Endothelial cell of umbilical vein (primary cell): ENCODE results near the gene ABCC1. TPM values are rescaled to one million over a fixed set of nuclear protein-coding genes. Genes with fewer than 3 reads are reported as not detected.
A peak's percentile ranks its signal among the peaks of the same experiment; 100 is the strongest.

Experiments
- BruUV-seq: library from RNA; stranded (reverse); fragments of 400-500 nt; replicated peaks from 2 replicates; lab custom pipeline; 2021; lab: Mats Ljungman, UMichigan
- CTCF ChIA-PET: fragments of 300-600, 350-600 bp; sonication (Branson Sonifier 250); formaldehyde crosslinking; loops from one replicate; lab custom pipeline; 2021; ENCODE audit warnings: antibody characterized with exemption, inconsistent platforms; lab: Charles Lee
- POLR2A ChIA-PET: fragments of 300-600, 350-600 bp; sonication (Branson Sonifier 250); formaldehyde crosslinking; loops from one replicate; lab custom pipeline; 2021; ENCODE audit warnings: antibody characterized with exemption, inconsistent platforms; lab: Charles Lee
- DNase-seq: peaks from one replicate; pipeline ENCODE4 v3.0.0-alpha.2; 2011; ENCODE audit warnings: low read depth, low spot score
- FAIRE-seq: peaks from 2 replicates; lab custom pipeline; 2011; peaks lifted over from hg19 to GRCh38; lab: Jason Lieb, UNC
- H2AFZ ChIP-seq: 2 replicates; pipeline ENCODE4 v1.6.0; 2012; ENCODE audit warnings: low read depth, low read length, control low read depth, inconsistent platforms
- H3K27ac ChIP-seq: 2 replicates; pipeline ENCODE4 v1.5.1; 2011; ENCODE audit warnings: low read depth, mild to moderate bottlenecking, control low read depth, low read length, moderate library complexity; ENCODE audit not compliant: insufficient read depth
- H3K27me3 ChIP-seq, 2 experiments: 2 replicates each; pipeline versions ENCODE4 v1.6.0 to v1.6.1; 2011; ENCODE audit warnings: low read length in 2 of 2, mixed read lengths in 1 of 2; ENCODE audit not compliant: control insufficient read depth in 2 of 2, insufficient read depth in 2 of 2
- H3K36me3 ChIP-seq, 2 experiments: 2 replicates in 1 of 2; 3 replicates in 1 of 2; pipeline ENCODE4 v1.5.1; 2011; ENCODE audit warnings: low read length in 2 of 2, mild to moderate bottlenecking in 1 of 2, moderate library complexity in 1 of 2; ENCODE audit not compliant: control insufficient read depth in 2 of 2, insufficient read depth in 2 of 2; ENCODE audit errors: extremely low read depth in 1 of 2
- H3K4me1 ChIP-seq: 3 replicates; pipeline ENCODE4 v1.5.1; 2011; ENCODE audit warnings: mild to moderate bottlenecking, low read length; ENCODE audit not compliant: control insufficient read depth, insufficient read depth; ENCODE audit errors: extremely low read depth
- H3K4me2 ChIP-seq: 2 replicates; pipeline ENCODE4 v1.6.1; 2011; ENCODE audit warnings: low read length, control low read depth, mixed read lengths; ENCODE audit not compliant: insufficient read depth
- H3K4me3 ChIP-seq, 3 experiments: fragments of 200-600 bp in 1 of 3; sonication (generic), shearing (Covaris generic) in 1 of 3; replicated peaks in 1 of 3; 2 replicates each; pipeline ENCODE4 v1.5.1; 2011 to 2016; ENCODE audit warnings: control low read depth in 3 of 3, low read length in 3 of 3, mild to moderate bottlenecking in 2 of 3, inconsistent platforms in 1 of 3, low read depth in 1 of 3, moderate library complexity in 1 of 3; ENCODE audit not compliant: insufficient read depth in 1 of 3
- H3K79me2 ChIP-seq: 2 replicates; pipeline ENCODE4 v1.6.0; 2012; ENCODE audit warnings: low read length, inconsistent platforms; ENCODE audit not compliant: control insufficient read depth, insufficient read depth
- H3K9ac ChIP-seq: replicated peaks from 2 replicates; pipeline ENCODE3; 2011; ENCODE audit warnings: low read length, control low read depth; ENCODE audit not compliant: insufficient read depth; ENCODE audit errors: extremely low read depth
- H3K9me1 ChIP-seq: replicated peaks from 3 replicates; pipeline ENCODE4 v1.6.0; 2011; ENCODE audit warnings: mild to moderate bottlenecking, low read length; ENCODE audit not compliant: control insufficient read depth, insufficient read depth; ENCODE audit errors: extremely low read depth
- H3K9me3 ChIP-seq: replicated peaks from 2 replicates; pipeline ENCODE4 v1.5.1; 2012; ENCODE audit warnings: low read length, inconsistent platforms; ENCODE audit not compliant: control insufficient read depth, insufficient read depth
- H4K20me1 ChIP-seq: replicated peaks from 2 replicates; pipeline ENCODE3; 2011; ENCODE audit warnings: mild to moderate bottlenecking, low read length; ENCODE audit not compliant: control insufficient read depth, insufficient read depth; ENCODE audit errors: extremely low read depth
- CTCF ChIP-seq, 2 donors: IDR thresholded peaks; 1 replicate in 1 of 2; 2 replicates in 1 of 2; pipeline ENCODE4 v1.5.1; 2011; ENCODE audit warnings: low read length in 2 of 2, mild to moderate bottlenecking in 2 of 2, moderate library complexity in 2 of 2, control low read depth in 1 of 2, inconsistent platforms in 1 of 2, low read depth in 1 of 2; ENCODE audit not compliant: insufficient read depth in 1 of 2; ENCODE audit errors: extremely low read depth in 1 of 2
- EZH2 ChIP-seq: IDR thresholded peaks from 2 replicates; pipeline ENCODE4 v1.6.1; 2012; ENCODE audit warnings: borderline replicate concordance, low read depth, mild to moderate bottlenecking, moderate library complexity, low read length, inconsistent platforms; ENCODE audit not compliant: severe bottlenecking
- FOS ChIP-seq: IDR thresholded peaks from 2 replicates; pipeline ENCODE4 v1.6.1; 2011; ENCODE audit warnings: mild to moderate bottlenecking, low read length, moderate library complexity, borderline replicate concordance; ENCODE audit not compliant: insufficient read depth
- GATA2 ChIP-seq: IDR thresholded peaks from 2 replicates; pipeline ENCODE4 v1.7.0; 2011; ENCODE audit warnings: low read depth, mild to moderate bottlenecking, moderate library complexity, mixed read lengths, low read length; ENCODE audit not compliant: insufficient read length, insufficient read depth
- JUN ChIP-seq: IDR thresholded peaks from 2 replicates; pipeline ENCODE4 v1.6.1; 2011; ENCODE audit warnings: borderline replicate concordance, low read depth; ENCODE audit not compliant: insufficient read length, insufficient read depth
- MAX ChIP-seq: IDR thresholded peaks from 2 replicates; pipeline ENCODE4 v1.6.1; 2011; ENCODE audit not compliant: insufficient read depth, insufficient read length
- MYC ChIP-seq: IDR thresholded peaks from one replicate; pipeline ENCODE4 v1.6.1; 2011; ENCODE audit warnings: mild to moderate bottlenecking, low read depth, low read length
- POLR2A ChIP-seq: IDR thresholded peaks from 2 replicates; pipeline ENCODE4 v1.6.1; 2012; ENCODE audit warnings: low read depth, mild to moderate bottlenecking, control low read depth, low read length
- POLR2AphosphoS5 ChIP-seq: IDR thresholded peaks from 2 replicates; pipeline ENCODE4 v1.6.1; 2012; ENCODE audit warnings: low read depth, mild to moderate bottlenecking, control low read depth, low read length, moderate library complexity; ENCODE audit not compliant: insufficient read depth
- dilution Hi-C: fragments of 300-500 bp; cut with MboI; formaldehyde crosslinking; loops from one replicate; pipeline ENCODE4 v1.15.0; 2019; ENCODE audit warnings: low sequenced_read_pairs; ENCODE audit not compliant: extremely low pct_ligation_motif_present
- intact Hi-C: fragments of 100-400 bp; cut with micrococcal nuclease; formaldehyde crosslinking; loops from one replicate; pipeline ENCODE4 v1.10.0; 2022
- polyA plus RNA-seq, 4 experiments: library from polyadenylated mRNA; depleted of rRNA in 3 of 4; stranded (reverse) in 3 of 4; unstranded in 1 of 4; fragments of >200 nt; gene quantifications; 2 replicates each; pipeline versions ENCODE4 v1.2.1 to v1.2.3, GENCODE V29; 2011 to 2012; ENCODE audit warnings: missing spikeins in 1 of 4
- total RNA-seq: library from RNA; stranded (reverse); gene quantifications from 2 replicates; pipeline ENCODE4 v1.2.3, GENCODE V29; 2021

ABCC1 gene
- total and polyA plus RNA-seq, 2 donors (not counting 3 experiments of a cell fraction or from before 2014, with no cell fraction given), result 46.1 to 89.2 TPM

DNA sequence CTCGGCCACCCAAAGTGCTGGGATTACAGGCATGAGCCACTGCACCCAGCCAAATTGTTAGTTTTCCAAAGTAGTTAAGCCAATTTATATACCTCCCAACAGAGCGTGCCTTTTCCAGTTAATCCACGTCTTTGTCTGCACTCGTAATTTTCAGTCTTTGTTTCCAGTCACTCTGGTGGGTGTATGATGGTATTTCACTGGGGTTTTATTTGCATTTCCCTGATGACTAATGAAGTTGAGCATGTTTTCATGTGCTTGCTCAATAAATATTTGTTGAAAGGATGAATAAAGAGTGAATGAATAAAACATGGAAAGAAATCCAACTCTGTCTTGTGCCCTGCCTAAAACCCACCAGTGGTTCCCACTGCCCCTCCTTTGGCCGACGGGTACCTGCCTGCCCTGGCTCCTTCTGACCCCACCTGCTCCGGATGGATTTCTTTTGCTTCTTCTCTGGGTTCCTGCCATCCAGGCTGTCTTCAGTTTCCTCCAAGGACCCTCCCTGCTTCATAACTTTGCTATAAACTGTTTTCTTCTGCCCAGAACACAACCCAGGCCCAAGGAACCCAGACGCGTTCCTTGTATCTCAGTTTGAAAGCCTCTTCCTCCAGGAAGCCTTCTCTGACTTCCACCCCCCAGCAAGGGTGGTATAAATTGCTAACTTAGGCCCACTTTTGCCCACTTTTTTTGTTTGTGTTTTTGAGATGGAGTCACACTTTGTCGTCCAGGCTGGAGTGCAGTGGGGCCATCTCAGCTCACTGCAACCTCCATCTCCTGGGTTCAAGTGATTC lies 3.0 kb upstream of the ABCC1 start:
- intact Hi-C loops (no loop called here), dilution Hi-C loops (no loop called here)
- H3K9ac ChIP-seq, result no peak overlapping the region
- H3K4me3 ChIP-seq, result no peak overlapping the region
- ChIA-PET CTCF (interaction anchor here (0.8 to 3.2 kb wide), 2 partner anchors 72 kb away, joined by 3 to 16 read pairs; no protein-coding TSS in a partner anchor), POLR2A (no interaction called here)
- peak overlapping the region; percentile 82 for H2AFZ ChIP-seq
- no peaks in the 10 kb centered on the region for H3K9me3 ChIP-seq
- peaks cover 19% of the 10 kb centered on the region for H3K79me2 ChIP-seq
- FAIRE-seq, result peak; percentile 72
- no peaks in the 10 kb centered on the region for H3K36me3 ChIP-seq
- TF ChIP-seq FOS (peak; percentile 17), POLR2A (no peak), MAX (no peak)
- H4K20me1 ChIP-seq, result no peaks in the 10 kb centered on the region
- H3K4me2 ChIP-seq, result no peak overlapping the region
- DNase-seq, result peak; percentile 50
- no TSS peak for BruUV-seq
- H3K27ac ChIP-seq, result no peak overlapping the region
- H3K9me1 ChIP-seq, result no peaks in the 10 kb centered on the region
- H3K4me1 ChIP-seq, result peaks cover 21% of the 10 kb centered on the region
- H3K27me3 ChIP-seq, result no peaks in the 10 kb centered on the region

GRCh38 chr16:15947983-15948509 lies 1.4 kb upstream of the ABCC1 start:
- Histone ChIP-seq H3K9me3 (no peaks in the 10 kb centered on the region), H3K4me3 (no peak overlapping the region), H3K27ac (no peak overlapping the region), H3K9ac (no peak overlapping the region), H4K20me1 (no peaks in the 10 kb centered on the region), H2AFZ (no peak overlapping the region), H3K4me2 (no peak overlapping the region), H3K36me3 (no peaks in the 10 kb centered on the region), H3K9me1 (no peaks in the 10 kb centered on the region), H3K27me3 (no peaks in the 10 kb centered on the region), H3K4me1 (peaks cover 30% of the 10 kb centered on the region), H3K79me2 (peaks cover 35% of the 10 kb centered on the region)
- dilution Hi-C loops (no loop called here), intact Hi-C loops (no loop called here)
- no peak for TF ChIP-seq GATA2
- TF ChIP-seq MYC, result no peak
- no peak for TF ChIP-seq FOS
- no peak for TF ChIP-seq MAX
- TF ChIP-seq CTCF (IDR thresholded peaks at IDR 0.05; ENCODE audit: extremely low read depth in 1 of 2, insufficient read depth in 1 of 2, low read depth in 1 of 2, low read length in 2 of 2), result no peak
- TF ChIP-seq JUN, result no peak
- TF ChIP-seq EZH2, result no peak
- TF ChIP-seq POLR2A, result no peak
- no peak for TF ChIP-seq POLR2AphosphoS5
- ChIA-PET CTCF (no interaction called here), POLR2A (no interaction called here)
- no TSS peak for BruUV-seq
- DNase-seq, result no peak
- FAIRE-seq, result no peak
